Measurements from ENCODE around the gene DDO. TPM values are rescaled to one million over a fixed set of nuclear protein-coding genes. Genes with fewer than 3 reads are reported as not detected.

Gene DDO
- total and polyA plus RNA-seq, 2 donors (not counting 3 experiments of a cell fraction or from before 2014, with no cell fraction given) = not detected

DNA sequence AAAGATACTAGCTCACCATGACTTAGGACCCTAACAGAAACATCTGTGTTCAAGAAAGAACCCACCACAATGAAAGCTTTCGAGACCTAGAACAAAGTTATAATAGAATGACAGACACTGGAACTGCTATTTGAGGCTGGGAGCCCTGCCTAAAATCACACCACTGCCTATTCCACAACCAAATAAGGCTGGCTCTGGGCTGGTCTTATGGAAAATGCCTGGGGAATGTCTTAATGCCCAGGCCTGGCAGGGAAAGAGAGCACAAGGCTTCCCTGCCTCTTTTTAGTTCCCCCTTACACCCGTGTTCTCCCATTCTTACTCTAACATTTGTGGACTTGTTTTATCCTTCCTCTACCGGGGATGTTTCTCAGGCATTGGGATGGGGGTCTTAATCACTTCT, 51.6 kb downstream of the DDO start:
- Histone ChIP-seq H3K27me3 (ENCODE audit: control insufficient read depth in 2 of 2, insufficient read depth in 2 of 2, low read length in 2 of 2) (peaks cover 36 to 66% of the 10 kb centered on the region in 2 experiments), H4K20me1 (replicated peaks; ENCODE audit: control insufficient read depth, extremely low read depth, insufficient read depth, low read length) (no peaks in the 10 kb centered on the region), H2AFZ (ENCODE audit: low read depth, low read length) (no peak overlapping the region), H3K4me3 (replicated peaks in 1 of 3; ENCODE audit: insufficient read depth in 1 of 3, low read depth in 1 of 3, low read length in 3 of 3) (no peak overlapping the region), H3K36me3 (ENCODE audit: control insufficient read depth in 2 of 2, extremely low read depth in 1 of 2, insufficient read depth in 2 of 2, low read length in 2 of 2) (no peaks in the 10 kb centered on the region), H3K9me1 (replicated peaks; ENCODE audit: control insufficient read depth, extremely low read depth, insufficient read depth, low read length) (no peaks in the 10 kb centered on the region), H3K79me2 (ENCODE audit: control insufficient read depth, insufficient read depth, low read length) (no peaks in the 10 kb centered on the region), H3K4me1 (ENCODE audit: control insufficient read depth, extremely low read depth, insufficient read depth, low read length) (no peaks in the 10 kb centered on the region), H3K27ac (ENCODE audit: insufficient read depth, low read depth, low read length) (no peak overlapping the region), H3K4me2 (ENCODE audit: insufficient read depth, low read length) (no peak overlapping the region), H3K9me3 (replicated peaks; ENCODE audit: control insufficient read depth, insufficient read depth, low read length) (no peaks in the 10 kb centered on the region), H3K9ac (replicated peaks; ENCODE audit: extremely low read depth, insufficient read depth, low read length) (no peak overlapping the region)
- dilution Hi-C loops (cut with MboI; ENCODE audit: extremely low pct_ligation_motif_present, low sequenced_read_pairs) (no loop called here), intact Hi-C loops (cut with micrococcal nuclease) (no loop called here)
- TF ChIP-seq POLR2A (IDR thresholded peaks at IDR 0.05; ENCODE audit: low read depth, low read length) (no peak), JUN (IDR thresholded peaks at IDR 0.05; ENCODE audit: borderline replicate concordance, insufficient read depth, insufficient read length, low read depth) (no peak), FOS (IDR thresholded peaks at IDR 0.05; ENCODE audit: borderline replicate concordance, insufficient read depth, low read length) (no peak), POLR2AphosphoS5 (IDR thresholded peaks at IDR 0.05; ENCODE audit: insufficient read depth, low read depth, low read length) (no peak), EZH2 (IDR thresholded peaks at IDR 0.05; ENCODE audit: borderline replicate concordance, low read depth, low read length, severe bottlenecking) (no peak), GATA2 (IDR thresholded peaks at IDR 0.05; ENCODE audit: insufficient read depth, insufficient read length, low read depth, low read length) (no peak), MYC (IDR thresholded peaks at IDR 0.05; ENCODE audit: low read depth, low read length) (no peak)
- TF ChIP-seq, protein P1, sequence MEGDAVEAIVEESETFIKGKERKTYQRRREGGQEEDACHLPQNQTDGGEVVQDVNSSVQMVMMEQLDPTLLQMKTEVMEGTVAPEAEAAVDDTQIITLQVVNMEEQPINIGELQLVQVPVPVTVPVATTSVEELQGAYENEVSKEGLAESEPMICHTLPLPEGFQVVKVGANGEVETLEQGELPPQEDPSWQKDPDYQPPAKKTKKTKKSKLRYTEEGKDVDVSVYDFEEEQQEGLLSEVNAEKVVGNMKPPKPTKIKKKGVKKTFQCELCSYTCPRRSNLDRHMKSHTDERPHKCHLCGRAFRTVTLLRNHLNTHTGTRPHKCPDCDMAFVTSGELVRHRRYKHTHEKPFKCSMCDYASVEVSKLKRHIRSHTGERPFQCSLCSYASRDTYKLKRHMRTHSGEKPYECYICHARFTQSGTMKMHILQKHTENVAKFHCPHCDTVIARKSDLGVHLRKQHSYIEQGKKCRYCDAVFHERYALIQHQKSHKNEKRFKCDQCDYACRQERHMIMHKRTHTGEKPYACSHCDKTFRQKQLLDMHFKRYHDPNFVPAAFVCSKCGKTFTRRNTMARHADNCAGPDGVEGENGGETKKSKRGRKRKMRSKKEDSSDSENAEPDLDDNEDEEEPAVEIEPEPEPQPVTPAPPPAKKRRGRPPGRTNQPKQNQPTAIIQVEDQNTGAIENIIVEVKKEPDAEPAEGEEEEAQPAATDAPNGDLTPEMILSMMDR (IDR thresholded peaks at IDR 0.05; ENCODE audit: extremely low read depth in 1 of 2, insufficient read depth in 1 of 2, low read depth in 1 of 2, low read length in 2 of 2) = no peak
- TF ChIP-seq, protein P2, sequence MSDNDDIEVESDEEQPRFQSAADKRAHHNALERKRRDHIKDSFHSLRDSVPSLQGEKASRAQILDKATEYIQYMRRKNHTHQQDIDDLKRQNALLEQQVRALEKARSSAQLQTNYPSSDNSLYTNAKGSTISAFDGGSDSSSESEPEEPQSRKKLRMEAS (IDR thresholded peaks at IDR 0.05; ENCODE audit: insufficient read depth, insufficient read length) = no peak
- POLR2A ChIA-PET = no interaction called here
- no peak for FAIRE-seq
- no peak for DNase-seq (ENCODE audit: low read depth, low spot score)
- BruUV-seq (replicated peaks) = no TSS peak
- CTCF ChIA-PET = interaction anchor here (1.4 kb wide), 1 partner anchor 22 kb away, joined by 4 read pairs; no protein-coding TSS in a partner anchor
